Upper lobe of left lung (tissue), 4 donors: ENCODE data around the gene QSOX1.

Source experiments
- EP300 ChIP-seq, 4 donors: sonication (generic); formaldehyde crosslinking; IDR thresholded peaks; one replicate each; pipeline ENCODE4 v1.5.1; 2017; ENCODE audit warnings: antibody characterized with exemption in 4 of 4, control low read depth in 2 of 4
- POLR2AphosphoS5 ChIP-seq, 2 donors: sonication (generic); formaldehyde crosslinking; IDR thresholded peaks; one replicate each; pipeline ENCODE4 v1.5.1; 2017; ENCODE audit warnings: antibody characterized with exemption in 2 of 2
- TF ChIP-seq, protein P1 (sequence below), 6 experiments: fragments of 450-650 bp in 4 of 6; fragments of 200-600 bp in 2 of 6; sonication (generic) in 2 of 6; IDR thresholded peaks; one replicate each; pipeline ENCODE4 v1.5.1; 2016 to 2019; ENCODE audit warnings: antibody characterized with exemption in 6 of 6

DNA sequence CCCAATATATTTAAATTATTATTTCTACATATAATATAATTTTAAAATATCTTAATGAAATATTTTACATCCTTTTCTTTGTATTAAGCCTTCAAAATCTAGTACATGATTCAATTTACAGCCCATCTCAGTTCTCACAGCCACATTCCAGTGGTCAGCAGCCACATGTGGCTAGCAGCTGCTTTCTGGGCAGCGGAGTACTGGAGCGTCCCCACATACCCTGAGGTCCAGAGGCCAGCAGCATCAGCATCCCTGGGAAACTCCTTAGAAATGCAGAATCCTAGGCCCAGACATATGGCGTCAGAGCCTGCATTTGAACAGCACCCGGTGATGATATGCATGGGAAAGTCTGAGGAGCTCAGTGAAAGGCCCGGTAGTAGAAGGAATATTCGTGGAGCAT, 66.8 kb downstream of the QSOX1 start:
- TF ChIP-seq POLR2AphosphoS5 (IDR thresholded peaks at IDR 0.05) (no peak), EP300 (IDR thresholded peaks at IDR 0.05) (no peak)
- TF ChIP-seq, protein P1, sequence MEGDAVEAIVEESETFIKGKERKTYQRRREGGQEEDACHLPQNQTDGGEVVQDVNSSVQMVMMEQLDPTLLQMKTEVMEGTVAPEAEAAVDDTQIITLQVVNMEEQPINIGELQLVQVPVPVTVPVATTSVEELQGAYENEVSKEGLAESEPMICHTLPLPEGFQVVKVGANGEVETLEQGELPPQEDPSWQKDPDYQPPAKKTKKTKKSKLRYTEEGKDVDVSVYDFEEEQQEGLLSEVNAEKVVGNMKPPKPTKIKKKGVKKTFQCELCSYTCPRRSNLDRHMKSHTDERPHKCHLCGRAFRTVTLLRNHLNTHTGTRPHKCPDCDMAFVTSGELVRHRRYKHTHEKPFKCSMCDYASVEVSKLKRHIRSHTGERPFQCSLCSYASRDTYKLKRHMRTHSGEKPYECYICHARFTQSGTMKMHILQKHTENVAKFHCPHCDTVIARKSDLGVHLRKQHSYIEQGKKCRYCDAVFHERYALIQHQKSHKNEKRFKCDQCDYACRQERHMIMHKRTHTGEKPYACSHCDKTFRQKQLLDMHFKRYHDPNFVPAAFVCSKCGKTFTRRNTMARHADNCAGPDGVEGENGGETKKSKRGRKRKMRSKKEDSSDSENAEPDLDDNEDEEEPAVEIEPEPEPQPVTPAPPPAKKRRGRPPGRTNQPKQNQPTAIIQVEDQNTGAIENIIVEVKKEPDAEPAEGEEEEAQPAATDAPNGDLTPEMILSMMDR (IDR thresholded peaks at IDR 0.05), result no peak
